Heart left ventricle (tissue), 13 donors: ENCODE results near the gene MAP4K2.

Experiments
- POLR2A ChIP-seq, 2 donors: fragments of 450-650 bp; IDR thresholded peaks; one replicate each; pipeline ENCODE4 v1.6.1; 2017; ENCODE audit warnings: antibody characterized with exemption in 2 of 2, mild to moderate bottlenecking in 2 of 2, moderate library complexity in 2 of 2
- TF ChIP-seq, protein P1 (sequence below), 12 donors: fragments of 200-600 bp; sonication (generic) in 4 of 12; IDR thresholded peaks; one replicate each; pipeline versions ENCODE4 v1.5.0 to v1.8.0; 2018 to 2022; ENCODE audit warnings: antibody characterized with exemption in 12 of 12, mild to moderate bottlenecking in 5 of 12
- donor health status: ischemic (EF 13 %, LVEDD 7.1; RV severe dilation, severe dysfunction).
- donor health status: DM: no; HTN: yes; CAD: no.
- donor health status: DM: no; HTN: no; CAD: no.
- donor health status: ischemic (EF 25% LVEDD 6.9; RV normal size, moderate dysfunction).
- donor health status: ischemic (EF 25% LVEDD 5.7; RV mildly dilated, moderate dysfunction).
- donor health status: ischemic (EF 35%, LVEDD 5.7; RV mildly dilated, moderate dysfunction).
- donor health status: nonischemic (EF 11% LVEDD 7.7; RV severe dilation, severe dysfunction).
- donor health status: DM: yes; HTN: yes; CAD: no.
- donor health status: PGD.
- donor health status: ischemic (EF 29% LVEDD 5.4; RV normal size, mild dysfunction).
- donor health status: nonischemic (EF 23%, LVEDD 6.1; RV moderate dilation, normal function).

- TF ChIP-seq, protein P1, sequence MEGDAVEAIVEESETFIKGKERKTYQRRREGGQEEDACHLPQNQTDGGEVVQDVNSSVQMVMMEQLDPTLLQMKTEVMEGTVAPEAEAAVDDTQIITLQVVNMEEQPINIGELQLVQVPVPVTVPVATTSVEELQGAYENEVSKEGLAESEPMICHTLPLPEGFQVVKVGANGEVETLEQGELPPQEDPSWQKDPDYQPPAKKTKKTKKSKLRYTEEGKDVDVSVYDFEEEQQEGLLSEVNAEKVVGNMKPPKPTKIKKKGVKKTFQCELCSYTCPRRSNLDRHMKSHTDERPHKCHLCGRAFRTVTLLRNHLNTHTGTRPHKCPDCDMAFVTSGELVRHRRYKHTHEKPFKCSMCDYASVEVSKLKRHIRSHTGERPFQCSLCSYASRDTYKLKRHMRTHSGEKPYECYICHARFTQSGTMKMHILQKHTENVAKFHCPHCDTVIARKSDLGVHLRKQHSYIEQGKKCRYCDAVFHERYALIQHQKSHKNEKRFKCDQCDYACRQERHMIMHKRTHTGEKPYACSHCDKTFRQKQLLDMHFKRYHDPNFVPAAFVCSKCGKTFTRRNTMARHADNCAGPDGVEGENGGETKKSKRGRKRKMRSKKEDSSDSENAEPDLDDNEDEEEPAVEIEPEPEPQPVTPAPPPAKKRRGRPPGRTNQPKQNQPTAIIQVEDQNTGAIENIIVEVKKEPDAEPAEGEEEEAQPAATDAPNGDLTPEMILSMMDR (IDR thresholded peaks at IDR 0.05) = no peak
- no peak for TF ChIP-seq POLR2A (IDR thresholded peaks at IDR 0.05)
Measured at GRCh38 chr11:64764040-64764611, 38.9 kb downstream of the MAP4K2 start.
